ENCODE measurements around the gene RAD21L1.
A peak's percentile ranks its signal among the peaks of the same experiment; 100 is the strongest.

The RAD21L1 gene

DNA sequence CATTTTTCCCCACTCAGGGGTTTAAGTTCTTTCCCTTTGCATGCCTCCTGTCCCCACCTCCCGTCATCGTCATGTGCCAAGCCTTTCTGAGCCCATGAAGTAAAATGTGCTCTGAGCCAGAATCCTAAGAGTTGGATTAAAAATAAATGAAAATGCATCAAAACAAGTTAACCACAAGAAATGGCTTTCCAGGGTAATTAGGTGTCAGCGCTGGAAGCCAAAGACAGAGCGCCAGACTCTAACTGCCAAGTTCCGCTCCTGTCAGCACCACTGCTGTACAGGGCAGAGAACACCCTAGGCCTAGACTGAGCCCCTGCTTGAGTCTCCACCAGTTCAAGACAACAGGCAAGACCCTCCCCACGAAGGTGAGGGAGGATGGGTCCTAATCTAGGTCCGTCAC, 28.0 kb upstream of the RAD21L1 start:
- no peak for DNase-seq
- in situ Hi-C loops (cut with MboI; ENCODE audit: low pct_unique_long_range_greater_than_20kb, low sequenced_read_pairs): no loop called here

DNA sequence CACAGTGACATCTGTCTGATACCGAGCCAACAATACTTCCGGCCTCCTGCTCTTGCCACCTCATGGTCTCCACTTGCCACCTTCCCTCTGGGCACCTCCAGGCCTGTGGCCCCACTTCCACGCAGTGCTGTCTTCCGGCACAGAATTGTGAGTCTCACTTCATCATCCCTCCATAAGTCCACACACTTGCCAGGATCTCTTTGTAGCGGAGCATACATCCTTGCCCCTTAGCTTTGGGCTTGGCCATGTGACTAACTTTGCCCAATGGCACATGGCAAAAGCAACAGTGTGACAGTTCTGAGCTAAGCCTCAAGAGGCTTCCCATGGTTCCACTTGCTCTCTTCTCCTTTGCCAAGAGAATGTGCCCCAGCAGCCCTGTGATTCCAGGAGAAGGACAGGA, 27.1 kb upstream of the RAD21L1 start:
- in situ Hi-C loops (cut with MboI; ENCODE audit: low pct_unique_long_range_greater_than_20kb, low sequenced_read_pairs): no loop called here
- no peak for DNase-seq

DNA sequence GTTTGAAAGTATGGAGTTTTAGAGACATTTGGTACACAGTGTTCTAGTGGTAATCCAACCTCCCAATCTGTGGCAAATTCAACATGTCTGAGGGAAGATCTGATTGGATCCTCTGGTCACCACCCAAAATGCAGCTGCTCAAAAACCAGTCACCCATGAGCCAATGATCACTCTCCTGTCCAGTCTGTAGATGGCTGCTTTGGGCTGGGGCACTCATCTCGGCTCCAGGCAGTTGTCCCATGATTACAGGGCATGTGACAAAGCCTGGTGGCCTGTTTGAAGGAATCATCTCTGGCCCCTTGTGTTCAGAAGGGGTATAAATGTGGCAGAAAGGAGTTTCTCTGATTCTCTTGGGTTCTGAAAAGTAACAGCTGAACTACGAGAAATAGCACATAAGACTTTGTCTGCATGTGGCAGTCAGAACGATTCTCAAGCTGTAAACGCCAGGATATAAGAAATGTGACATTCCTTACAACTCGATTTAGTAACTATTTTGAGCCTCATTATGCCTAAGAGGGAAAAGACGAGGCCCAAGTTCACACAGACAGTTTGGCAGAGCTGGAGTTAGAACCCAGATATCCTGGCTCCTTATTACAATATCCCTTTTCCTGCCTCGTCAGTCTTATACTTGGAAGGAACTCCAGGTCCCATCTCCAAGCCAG, 26.5 kb upstream of the RAD21L1 start:
- no peak for DNase-seq
- in situ Hi-C loops (cut with MboI; ENCODE audit: low pct_unique_long_range_greater_than_20kb, low sequenced_read_pairs): no loop called here

DNA sequence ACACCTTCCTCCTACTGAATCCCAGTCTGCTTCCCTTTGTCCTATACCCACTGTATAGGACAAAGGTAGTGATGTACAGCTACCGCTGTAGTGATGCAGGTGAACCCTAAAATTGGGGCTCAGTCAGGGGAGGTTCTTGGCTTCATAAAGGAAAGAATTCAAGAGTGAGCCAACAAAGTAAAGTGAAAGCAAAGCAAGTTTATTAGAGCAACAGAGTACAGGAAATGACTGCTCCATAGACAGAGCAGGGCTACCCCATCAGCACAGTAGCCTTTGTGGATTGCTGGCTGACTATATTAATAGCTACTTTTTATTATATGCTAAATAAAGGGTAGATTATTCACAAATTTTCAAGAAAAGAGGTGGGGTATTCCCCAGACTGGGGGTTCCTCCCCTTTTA, 25.9 kb upstream of the RAD21L1 start:
- in situ Hi-C loops (cut with MboI; ENCODE audit: low pct_unique_long_range_greater_than_20kb, low sequenced_read_pairs): no loop called here
- no peak for DNase-seq

DNA sequence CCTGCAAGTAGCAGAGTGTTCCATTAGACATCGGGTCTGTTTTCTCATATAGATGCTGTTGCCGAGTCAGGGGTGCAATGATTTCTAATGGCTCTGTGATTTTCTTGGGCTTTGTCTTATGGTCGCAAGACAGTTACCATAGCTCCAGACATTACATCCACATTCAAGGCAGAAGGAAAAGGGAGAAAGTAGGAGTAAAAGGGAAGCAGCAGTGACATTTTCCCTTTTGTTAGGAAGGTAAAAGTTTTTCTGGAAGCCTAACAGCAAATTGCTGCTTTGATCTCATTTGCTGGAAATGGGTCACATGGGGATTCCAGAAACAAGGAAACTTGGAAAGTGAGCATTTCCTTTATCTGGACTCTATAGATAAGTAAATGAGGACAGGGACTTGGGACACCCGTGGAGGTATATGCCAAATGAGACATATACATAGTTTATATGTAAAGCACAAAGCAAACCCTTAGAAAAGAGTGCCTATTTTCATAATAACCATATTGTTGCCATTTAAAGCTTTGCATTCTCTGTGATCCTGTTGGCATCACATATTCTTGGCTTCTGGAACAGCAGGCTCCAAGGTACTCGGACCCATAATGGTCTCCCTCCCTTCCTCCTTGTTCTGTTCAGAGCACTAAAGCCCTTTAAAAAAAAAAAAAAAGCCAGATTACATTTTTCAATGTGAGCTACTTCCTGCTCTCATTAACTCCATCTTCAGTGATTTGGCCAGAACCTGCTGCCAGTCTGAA, 22.9 kb upstream of the RAD21L1 start, which contains the start of gene C20orf202:
C20orf202 (plus strand) TSS at position 693 of the 743 bp plus-strand sequence. CDS start 132 bp downstream, outside the sequence.
- in situ Hi-C loops (cut with MboI; ENCODE audit: low pct_unique_long_range_greater_than_20kb, low sequenced_read_pairs): no loop called here
- DNase-seq: no peak

DNA sequence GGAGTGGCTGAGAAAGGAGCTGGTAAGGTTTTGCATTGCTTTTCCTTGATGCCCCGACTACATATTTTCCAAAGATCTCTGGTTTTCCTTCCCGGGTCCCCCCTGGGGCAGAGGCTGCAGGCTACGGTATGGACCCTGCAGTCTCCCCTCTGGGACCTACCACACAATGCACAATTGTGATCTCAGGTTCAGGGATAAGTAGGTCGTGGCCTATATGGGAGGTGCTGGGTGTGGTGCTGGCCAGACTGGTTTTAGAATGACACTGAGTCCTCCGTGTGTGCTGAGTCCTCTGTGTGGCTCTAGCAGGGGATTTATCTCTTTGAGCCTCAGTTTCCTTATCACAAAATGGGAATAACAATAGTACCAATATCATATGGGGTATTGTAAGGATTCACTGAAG, 22.2 kb upstream of the RAD21L1 start:
- in situ Hi-C loops (cut with MboI; ENCODE audit: low pct_unique_long_range_greater_than_20kb, low sequenced_read_pairs): no loop called here
- DNase-seq: no peak

DNA sequence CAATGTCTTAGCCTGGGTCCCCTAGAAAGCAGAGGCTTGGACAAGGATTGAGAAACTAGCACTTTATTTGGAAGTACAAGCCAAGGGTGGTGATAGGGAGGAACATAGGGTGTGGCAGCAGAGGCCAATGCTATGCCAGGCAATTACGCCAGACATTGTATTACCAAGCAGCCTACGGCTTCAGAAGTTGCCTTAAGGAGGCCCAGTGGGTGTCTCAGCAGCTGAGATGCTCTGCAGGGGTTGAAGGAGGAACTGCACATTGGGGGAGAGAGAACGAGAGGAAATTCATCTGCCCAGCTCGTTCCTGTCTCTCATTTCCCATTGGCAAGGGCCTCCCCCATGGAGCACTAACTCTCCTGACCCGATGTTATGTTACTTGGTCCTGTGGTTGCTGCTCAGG, 21.7 kb upstream of the RAD21L1 start:
- in situ Hi-C loops (cut with MboI; ENCODE audit: low pct_unique_long_range_greater_than_20kb, low sequenced_read_pairs): no loop called here
- DNase-seq: peak; percentile 24

DNA sequence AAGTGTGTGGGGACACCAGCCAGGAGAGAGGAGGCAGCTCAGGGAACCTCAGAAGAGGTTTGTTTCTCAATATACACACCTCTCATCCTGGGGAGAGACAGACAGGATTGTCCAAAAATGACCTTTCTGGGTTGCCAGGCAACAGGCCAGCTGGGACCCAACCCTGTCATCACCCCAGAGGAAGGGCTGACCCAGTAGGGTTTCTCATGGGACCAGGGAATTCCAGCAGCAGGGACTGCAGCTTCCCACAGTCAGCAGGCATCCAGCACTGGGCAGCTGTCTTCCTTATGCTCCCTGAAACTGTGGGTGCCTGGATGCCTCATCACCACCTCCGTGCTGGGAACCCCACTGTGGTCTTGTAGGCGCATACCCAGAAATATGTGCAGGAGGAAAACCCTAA, 21.3 kb upstream of the RAD21L1 start:
- in situ Hi-C loops (cut with MboI; ENCODE audit: low pct_unique_long_range_greater_than_20kb, low sequenced_read_pairs): no loop called here
- no peak for DNase-seq

DNA sequence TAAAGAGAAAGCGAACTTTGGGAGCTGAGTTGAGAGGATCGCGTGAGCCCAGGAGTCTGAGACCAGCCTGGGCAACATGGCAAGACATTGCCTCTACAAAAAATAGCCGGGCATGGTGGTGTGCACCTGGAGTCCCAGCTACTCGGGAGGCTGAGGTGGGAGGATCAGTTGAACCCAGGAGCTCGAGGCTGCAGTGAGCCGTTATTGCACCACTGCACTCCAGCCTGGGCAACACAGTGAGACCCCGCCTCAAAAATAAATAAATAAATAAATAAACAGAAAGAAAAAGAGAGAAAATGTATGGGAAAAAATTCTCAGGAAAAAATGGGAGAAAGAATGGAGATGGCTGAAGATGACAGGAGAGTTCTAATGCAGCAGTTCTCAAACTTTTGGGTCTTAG, 20.0 kb upstream of the RAD21L1 start:
- DNase-seq: no peak
- in situ Hi-C loops (cut with MboI; ENCODE audit: low pct_unique_long_range_greater_than_20kb, low sequenced_read_pairs): no loop called here

DNA sequence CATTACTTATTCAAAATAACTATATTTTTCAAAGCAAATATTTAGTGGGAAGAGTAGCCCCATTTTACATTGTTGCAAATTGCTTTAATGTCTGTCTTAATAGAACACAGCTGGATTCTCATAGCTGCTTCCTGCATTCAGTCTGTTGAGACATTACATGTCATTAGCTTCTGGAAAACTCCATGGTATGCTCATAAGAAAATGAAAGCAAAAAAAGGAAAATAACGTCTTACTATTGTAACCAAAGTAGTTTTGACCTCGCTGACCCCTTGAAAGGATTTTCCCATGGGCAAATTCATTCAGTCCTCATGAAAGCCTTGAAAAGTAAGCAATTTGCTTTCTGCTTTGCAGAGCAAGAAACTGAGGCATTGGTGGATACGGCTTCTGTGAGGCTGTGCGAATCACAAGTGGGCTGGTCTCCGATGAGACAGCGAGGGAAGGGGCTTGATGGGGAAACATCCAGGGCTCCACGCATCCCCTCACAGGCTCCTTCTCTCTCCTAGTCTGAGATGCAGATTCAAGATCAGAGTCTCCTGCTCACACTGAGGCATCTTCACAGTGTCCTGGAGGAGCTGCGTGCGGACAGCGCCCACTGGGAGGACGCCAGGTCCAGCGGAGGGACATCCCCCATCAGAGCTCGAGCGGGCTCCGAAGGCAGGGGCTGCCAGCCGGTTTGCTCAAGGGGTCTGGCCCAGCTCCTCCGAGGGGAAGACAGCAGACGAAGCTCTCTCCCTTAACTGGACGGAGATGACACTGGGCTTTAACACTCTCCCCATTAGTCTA, 19.3 kb upstream of the RAD21L1 start:
- in situ Hi-C loops (cut with MboI; ENCODE audit: low pct_unique_long_range_greater_than_20kb, low sequenced_read_pairs): no loop called here

DNA sequence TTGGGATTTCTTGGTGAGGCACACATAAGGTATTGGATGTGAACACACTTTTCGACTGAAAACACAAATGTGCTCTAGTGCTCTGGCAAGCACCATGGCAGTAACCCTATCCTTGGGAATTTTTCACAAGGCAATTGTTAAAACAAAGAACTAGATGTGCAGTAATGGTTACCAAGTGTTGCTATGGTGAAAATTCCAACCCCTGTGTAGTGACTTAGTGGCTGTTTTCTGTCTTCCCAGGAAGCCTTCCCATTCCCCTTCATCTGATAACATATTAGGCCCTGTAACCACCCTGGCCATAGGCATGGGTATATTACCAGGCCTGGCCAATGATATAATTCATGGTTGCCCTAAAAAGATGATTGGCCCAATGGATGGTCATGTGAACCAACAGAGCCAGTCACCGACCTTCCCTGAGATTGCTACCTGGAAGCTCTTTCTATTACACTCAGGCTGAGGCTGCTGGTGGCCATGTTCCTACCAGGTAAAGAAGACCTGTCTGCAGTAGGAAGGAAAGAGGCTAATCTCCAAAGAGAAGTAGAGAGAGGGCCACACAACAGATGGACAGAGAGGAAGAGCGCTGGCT, 18.5 kb upstream of the RAD21L1 start:
- DNase-seq: no peak

More for the DNA sequence above, 19.3 kb upstream of the RAD21L1 start:
- no peak for DNase-seq

DNA sequence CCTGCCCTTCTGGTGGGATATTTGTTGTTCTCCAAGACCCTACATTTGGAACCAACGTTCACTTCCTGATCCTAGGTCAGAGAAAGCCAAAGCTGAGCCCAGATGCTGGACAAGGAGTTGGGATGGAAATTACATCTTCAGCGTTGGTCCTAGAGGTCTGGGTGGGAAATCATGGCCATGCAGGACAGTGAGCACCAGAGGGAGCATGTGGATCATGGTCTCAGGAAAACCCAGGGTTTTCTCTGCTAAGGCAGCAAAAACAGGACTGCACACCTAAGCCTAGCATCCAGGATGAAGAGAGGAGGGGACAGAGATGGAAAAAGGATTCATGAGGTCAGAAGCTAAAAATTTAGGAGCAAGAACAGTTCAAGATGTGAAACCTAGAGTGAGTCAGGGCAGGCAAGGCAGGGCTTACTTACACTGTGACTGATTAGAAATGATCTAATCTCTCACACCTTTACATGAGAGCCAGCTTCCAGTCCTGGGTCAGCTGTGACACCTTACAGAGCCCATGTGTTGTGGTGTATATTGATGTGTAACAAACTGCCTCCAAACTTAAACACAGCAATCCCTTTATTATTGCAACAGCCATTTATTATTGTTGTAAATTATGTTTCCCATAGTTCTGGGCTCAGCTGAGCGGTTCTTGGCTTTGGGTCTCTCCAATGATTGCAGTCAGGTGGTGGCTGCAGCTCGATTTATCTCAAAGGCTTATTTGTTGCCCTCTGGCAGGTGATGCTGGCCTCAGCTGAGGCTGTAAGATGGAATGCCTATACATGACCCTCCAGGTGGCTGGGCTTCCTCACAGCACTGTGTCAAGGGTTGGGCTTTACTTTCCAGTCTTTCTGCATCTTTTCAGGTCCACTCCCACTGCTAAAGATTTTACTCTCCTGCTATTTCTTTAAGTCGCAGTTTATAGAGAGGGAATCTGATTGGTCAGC, 16.1 kb upstream of the RAD21L1 start:
- no peak for DNase-seq
- in situ Hi-C loops (cut with MboI; ENCODE audit: low pct_unique_long_range_greater_than_20kb, low sequenced_read_pairs): no loop called here

More for the DNA sequence above, 18.5 kb upstream of the RAD21L1 start:
- in situ Hi-C loops (cut with MboI; ENCODE audit: low pct_unique_long_range_greater_than_20kb, low sequenced_read_pairs): no loop called here

DNA sequence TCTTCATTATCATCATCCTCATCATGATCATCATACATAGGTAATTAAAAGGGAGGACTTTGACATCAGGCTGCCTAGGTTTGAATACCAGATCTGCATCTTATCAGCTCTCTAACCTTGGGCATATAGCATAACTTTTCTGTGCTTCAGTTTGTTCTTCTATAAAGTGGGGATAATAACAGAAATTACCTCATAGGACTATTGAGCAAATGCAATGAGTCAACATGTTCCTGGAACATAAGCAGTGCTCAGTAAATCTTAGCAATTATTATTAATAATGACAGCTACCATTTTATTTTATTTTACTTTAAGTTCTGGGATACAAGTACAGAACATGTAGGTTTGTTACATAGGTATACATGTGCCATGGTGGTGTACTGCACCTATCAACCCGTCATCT, 15.3 kb upstream of the RAD21L1 start:
- in situ Hi-C loops (cut with MboI; ENCODE audit: low pct_unique_long_range_greater_than_20kb, low sequenced_read_pairs): no loop called here
- DNase-seq: no peak

DNA sequence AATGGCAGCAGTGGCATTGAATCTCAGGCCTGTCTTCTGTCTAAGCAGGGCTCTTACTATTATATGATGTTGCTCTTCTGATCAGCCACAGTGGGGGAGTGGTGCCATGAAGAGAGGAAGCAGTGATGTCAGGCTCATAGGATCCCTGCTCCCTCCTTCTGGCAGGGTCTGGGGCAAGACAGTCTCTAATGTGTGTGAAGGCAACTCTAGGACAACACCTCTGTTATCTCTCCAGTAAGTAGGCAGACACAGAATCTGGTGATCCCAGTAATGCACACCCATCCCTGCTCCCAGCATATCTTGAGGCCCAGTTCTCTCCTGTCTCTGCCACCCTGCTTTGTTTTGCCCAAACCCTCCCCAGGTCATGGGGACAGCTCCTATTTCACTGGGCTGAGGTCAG, 13.8 kb upstream of the RAD21L1 start:
- DNase-seq: no peak
- in situ Hi-C loops (cut with MboI; ENCODE audit: low pct_unique_long_range_greater_than_20kb, low sequenced_read_pairs): no loop called here

DNA sequence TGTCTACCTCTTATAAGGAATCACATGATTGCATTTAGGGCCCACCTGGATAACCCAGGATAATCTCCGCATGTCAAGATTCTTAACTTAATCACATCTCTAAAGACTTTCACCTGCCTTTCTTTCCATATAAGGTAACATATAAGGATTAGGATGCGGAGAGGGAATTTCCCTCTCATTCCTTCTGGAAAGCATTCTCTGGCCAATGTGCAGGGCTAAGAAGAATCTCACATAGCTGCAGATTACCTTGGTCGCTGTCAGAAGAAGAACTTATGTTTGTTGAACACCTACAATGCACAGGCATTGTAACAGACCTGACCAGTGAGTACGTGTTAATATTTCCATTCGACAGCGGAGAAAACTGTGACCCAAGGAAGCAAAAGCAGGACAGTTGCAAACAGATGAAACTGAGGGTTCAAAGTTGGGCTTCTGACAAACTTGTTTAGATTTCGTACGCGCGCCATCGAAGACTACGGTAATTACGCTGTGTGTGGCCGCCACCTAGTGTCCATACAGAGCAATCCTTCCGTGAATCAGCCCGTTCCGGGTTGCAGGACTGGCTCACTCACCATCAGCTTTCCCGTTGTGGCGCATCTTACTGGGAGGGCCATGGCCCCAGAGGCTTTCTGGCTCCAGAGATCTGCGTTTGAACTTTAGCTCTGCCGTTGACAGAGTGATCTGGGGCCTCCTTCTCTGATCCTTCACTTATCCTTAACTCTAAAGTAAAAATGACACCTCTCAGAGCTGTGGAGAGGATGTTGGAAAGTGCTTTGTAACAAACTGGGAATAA, 13.0 kb upstream of the RAD21L1 start:
- peak; percentile 70 for DNase-seq
- in situ Hi-C loops (cut with MboI; ENCODE audit: low pct_unique_long_range_greater_than_20kb, low sequenced_read_pairs): no loop called here

DNA sequence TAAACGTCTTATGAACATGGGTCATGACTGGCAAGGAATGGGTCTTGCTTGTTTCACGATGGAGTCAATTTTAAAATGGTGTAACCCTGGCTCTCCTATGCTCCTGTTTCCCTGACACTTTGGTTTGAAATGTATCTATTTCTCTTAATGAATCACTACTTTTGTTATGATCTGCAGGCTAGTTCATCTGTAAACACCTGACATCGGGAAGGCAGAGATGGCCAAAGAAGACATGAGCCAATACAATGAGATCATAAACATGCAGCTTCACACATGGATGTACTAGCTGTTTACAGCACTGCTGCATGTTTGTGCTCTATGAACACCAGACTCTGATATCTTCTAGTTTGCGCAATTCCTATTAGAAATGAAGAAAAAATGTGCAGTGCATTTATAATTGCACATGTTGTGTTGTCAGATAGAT, 11.0 kb upstream of the RAD21L1 start:
- no peak for DNase-seq
- in situ Hi-C loops (cut with MboI; ENCODE audit: low pct_unique_long_range_greater_than_20kb, low sequenced_read_pairs): no loop called here

DNA sequence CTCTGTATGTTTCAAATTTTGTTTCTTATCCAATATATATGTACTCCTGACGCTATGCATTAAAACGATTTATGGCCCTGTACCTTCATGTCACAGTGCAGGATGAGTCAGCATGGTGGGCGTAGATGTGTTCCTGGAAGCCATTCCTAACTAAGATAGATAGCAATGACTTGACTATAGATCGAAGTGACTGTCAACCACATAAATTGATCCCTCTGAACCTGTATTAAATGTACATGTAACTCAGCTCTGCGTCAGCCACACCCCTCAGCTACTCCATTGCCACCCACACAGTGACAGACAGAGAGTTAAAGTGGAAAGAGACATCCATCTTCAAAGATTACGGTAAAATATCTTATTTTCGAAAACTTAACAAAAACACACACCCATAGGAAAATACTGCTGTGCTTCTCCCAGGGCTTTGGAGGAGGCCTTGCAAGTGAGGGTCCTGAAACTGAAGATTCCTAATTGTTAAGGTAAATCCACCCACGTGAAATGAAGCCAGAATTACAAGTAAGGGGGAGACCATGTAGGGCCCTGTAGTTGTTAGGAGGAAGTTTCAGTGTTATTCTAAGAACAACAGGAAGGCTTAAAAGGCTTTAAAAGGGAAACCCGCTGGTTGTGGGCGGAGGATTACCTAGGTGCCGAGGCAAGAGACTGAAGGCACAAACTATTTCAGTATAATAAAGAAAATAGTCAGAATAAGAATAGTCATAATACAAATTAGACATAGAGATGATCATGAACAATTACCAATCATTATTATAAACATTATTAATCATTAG, 10.3 kb upstream of the RAD21L1 start:
- peak; percentile 45 for DNase-seq
- in situ Hi-C loops (cut with MboI; ENCODE audit: low pct_unique_long_range_greater_than_20kb, low sequenced_read_pairs): no loop called here
